NB4 (cell line): ENCODE measurements around the gene CDKN2AIP.

Experiments used
- DNase-seq: peaks from one replicate; pipeline ENCODE4 v3.0.0; 2010; ENCODE audit warnings: low read depth
- H3K4me3 ChIP-seq: one replicate; pipeline ENCODE4 v1.5.1; 2011; ENCODE audit warnings: mild to moderate bottlenecking, low read depth, low read length, moderate library complexity
- MYC ChIP-seq: IDR thresholded peaks from 2 replicates; pipeline ENCODE4 v1.6.1; 2011; ENCODE audit warnings: low read depth, low read length
- POLR2A ChIP-seq: IDR thresholded peaks from 2 replicates; pipeline ENCODE4 v1.6.1; 2011; ENCODE audit warnings: mild to moderate bottlenecking; ENCODE audit not compliant: insufficient read length; ENCODE audit errors: extremely low read depth
- TF ChIP-seq, protein P1 (sequence below): IDR thresholded peaks from 2 replicates; pipeline ENCODE4 v1.6.1; 2011; ENCODE audit warnings: low read depth, low read length
- TF ChIP-seq, protein P2 (sequence below): IDR thresholded peaks from one replicate; pipeline ENCODE4 v1.5.1; 2012; ENCODE audit warnings: low read depth, low read length

Gene CDKN2AIP

DNA sequence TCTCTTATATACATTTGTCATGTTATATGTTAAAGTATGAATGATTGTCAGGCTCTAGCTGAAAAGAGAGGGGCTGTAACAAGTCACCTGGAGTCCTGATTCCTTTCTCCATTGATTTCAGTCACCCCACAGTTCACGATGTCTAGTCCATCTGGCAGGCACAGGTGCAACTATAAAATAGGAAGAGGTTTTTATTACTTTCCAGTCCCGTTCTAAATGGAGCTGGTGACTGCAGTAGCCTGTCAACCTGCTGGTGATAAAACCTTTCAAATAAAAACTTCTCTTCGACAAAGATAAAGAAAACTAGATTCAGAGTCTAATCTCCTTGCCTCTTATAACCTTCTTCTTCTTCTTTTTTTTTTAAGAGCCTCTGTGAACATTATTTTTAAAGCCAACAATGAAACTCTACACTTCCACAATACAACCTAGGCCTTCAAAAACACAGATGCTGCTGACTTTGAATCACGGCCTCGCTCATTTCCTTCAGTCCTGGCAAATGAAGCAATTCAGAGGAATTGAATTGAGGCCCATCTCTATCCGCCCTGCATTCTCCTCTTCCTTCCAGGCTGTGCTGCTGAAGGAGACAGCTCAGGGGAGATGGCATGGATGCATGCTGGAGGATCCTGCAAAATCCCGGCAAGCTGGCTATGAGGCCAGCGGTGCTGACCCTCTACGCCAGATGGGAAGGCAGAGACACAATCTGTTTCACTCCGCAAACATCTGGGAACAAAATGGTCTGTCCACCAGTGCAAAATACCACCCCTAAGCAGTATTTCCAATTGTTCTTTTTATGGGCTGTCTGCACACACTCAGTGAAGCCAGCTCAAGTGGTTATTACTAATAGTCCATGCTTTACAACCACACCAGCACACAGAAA lies 27.3 kb upstream of the CDKN2AIP start:
- TF ChIP-seq POLR2A (no peak), MYC (no peak)
- TF ChIP-seq, protein P1, sequence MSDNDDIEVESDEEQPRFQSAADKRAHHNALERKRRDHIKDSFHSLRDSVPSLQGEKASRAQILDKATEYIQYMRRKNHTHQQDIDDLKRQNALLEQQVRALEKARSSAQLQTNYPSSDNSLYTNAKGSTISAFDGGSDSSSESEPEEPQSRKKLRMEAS, result no peak
- TF ChIP-seq, protein P2, sequence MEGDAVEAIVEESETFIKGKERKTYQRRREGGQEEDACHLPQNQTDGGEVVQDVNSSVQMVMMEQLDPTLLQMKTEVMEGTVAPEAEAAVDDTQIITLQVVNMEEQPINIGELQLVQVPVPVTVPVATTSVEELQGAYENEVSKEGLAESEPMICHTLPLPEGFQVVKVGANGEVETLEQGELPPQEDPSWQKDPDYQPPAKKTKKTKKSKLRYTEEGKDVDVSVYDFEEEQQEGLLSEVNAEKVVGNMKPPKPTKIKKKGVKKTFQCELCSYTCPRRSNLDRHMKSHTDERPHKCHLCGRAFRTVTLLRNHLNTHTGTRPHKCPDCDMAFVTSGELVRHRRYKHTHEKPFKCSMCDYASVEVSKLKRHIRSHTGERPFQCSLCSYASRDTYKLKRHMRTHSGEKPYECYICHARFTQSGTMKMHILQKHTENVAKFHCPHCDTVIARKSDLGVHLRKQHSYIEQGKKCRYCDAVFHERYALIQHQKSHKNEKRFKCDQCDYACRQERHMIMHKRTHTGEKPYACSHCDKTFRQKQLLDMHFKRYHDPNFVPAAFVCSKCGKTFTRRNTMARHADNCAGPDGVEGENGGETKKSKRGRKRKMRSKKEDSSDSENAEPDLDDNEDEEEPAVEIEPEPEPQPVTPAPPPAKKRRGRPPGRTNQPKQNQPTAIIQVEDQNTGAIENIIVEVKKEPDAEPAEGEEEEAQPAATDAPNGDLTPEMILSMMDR, result no peak
- DNase-seq, result no peak
- no peak overlapping the region for H3K4me3 ChIP-seq

DNA sequence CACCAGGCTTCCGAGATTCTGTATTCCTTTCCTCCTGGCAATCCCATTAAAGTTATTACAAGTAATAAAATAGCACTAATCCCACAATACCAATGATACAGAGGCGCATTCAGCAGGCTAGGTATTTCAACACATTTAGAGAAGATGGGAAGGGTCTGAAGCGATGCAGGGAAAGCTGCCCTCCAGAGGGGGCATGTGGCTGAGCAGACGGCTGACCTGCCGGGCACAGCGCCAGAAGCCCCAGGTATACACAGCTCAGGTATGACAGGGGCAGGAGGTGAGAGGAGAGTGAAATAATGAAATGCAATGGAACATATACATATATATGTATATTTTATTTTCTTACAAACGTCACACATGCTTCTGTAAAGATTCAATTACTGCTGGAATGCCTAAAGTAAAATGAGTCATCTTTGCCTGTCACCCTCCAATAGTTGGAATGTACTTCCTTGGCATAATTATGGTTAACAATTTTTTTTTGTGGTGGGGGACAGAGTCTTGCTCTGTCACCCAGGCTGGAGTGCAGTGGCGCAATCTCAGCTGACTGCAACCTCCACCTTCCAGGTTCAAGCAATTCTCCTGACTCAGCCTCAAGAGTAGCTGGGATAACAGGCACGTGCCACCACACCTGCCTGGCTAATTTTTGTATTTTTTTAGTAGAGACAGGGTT lies 21.3 kb upstream of the CDKN2AIP start:
- DNase-seq, result no peak
- TF ChIP-seq, protein P2, result no peak
- no peak for TF ChIP-seq POLR2A
- no peak overlapping the region for H3K4me3 ChIP-seq

DNA sequence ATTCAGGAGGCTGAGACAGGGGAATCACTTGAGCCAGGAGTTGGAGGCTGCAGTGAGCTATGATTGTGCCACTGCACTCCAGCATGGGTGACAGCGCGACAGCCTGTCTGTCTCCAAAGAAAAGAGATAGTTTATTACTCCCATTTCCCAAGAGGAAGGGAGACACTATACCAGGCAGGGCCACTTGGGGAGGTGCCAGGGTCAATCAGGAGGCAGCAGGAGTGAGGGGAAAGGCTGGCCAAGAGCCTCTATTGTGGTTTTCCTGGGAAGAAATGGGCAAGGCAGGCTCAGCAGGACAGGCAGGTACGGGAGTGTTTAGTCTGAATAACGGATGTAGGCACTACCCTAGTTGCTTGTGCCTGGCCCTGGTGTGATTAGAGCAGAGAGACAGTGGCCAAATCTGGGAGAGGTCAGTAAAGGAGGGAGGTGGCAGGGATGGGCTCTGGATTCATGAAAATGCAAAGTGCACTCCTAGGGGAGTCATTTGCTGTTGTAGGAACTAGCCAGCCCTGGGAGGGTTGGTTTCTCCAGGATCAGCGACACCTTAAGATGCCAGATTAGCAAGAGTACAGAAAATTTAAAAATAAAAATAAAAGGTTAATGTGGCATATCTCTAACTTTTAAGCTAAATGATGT lies 20.2 kb upstream of the CDKN2AIP start:
- TF ChIP-seq, protein P2, result no peak
- TF ChIP-seq, protein P1, result no peak
- no peak for TF ChIP-seq MYC
- no peak for TF ChIP-seq POLR2A
- no peak overlapping the region for H3K4me3 ChIP-seq
- no peak for DNase-seq

DNA sequence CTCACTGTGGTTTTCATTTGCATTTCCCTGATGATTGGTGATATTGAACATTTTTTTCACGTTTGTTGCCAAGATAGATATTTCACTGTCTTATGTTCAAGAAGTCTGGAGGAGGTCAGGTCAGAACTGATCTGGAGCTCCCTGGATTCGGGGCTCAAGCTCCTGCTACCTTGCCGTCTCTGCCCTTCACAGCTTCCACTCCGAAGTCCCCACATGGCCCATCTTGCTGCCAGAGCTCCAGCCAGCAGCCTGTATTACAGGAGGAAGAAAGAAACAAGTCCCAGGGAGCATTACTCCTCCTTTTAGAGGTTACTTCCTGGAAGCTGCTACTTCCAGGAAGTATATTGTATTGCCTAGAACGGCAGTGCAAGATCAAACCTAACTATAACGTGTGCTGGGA lies 17.9 kb upstream of the CDKN2AIP start:
- H3K4me3 ChIP-seq, result no peak overlapping the region
- TF ChIP-seq POLR2A (no peak), MYC (no peak)
- TF ChIP-seq, protein P1, result no peak
- TF ChIP-seq, protein P2, result no peak
- DNase-seq, result no peak

DNA sequence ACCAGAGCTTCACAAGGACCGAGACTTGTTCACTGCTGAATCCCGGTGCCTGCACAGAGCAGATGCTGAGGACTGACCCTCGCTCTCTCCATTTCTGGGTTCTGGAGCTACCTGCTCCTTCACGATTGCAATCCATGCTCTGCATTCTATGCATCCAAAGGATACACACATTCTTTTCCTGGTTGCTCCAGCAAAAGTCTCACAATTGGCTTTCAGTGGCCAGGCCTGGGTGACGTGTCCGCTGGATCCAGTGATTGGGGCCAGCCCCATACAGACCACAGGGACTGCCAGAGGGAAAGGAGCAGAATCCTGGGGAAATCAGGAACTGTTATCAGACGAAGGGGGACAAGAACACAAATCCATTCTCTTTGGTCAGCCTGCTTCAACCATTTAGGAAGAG lies 14.9 kb upstream of the CDKN2AIP start:
- TF ChIP-seq MYC (no peak), POLR2A (no peak)
- TF ChIP-seq, protein P1, result no peak
- TF ChIP-seq, protein P2, result no peak
- no peak for DNase-seq
- no peak overlapping the region for H3K4me3 ChIP-seq
